Measurements from ENCODE around the gene MRPL20. TPM values are rescaled to one million over a fixed set of nuclear protein-coding genes. Genes with fewer than 3 reads are reported as not detected.

MRPL20 gene
- total and polyA plus RNA-seq, 8 donors = 69.5 to 145 (median 99.8) TPM

GRCh38 chr1:1424707-1425106 lies 17.6 kb upstream of the MRPL20 start:
- intact Hi-C loops (cut with DNase I) = no loop called here
- no peaks in the 10 kb centered on the region for H3K36me3 ChIP-seq
- ATAC-seq (no peak), DNase-seq (peak in 1 of 4 donors; percentile 39)
- TF ChIP-seq CTCF (IDR thresholded peaks at IDR 0.05) = no peak
- peaks cover 5 to 18% of the 10 kb centered on the region in 2 donors for H3K4me1 ChIP-seq
- no peaks in the 10 kb centered on the region for H3K9me3 ChIP-seq
- H3K4me3 ChIP-seq = no peak overlapping the region
- H3K27me3 ChIP-seq = peaks cover 0 to 47% of the 10 kb centered on the region in 2 donors
- no peak overlapping the region for H3K27ac ChIP-seq

- no peak for DNase-seq
- intact Hi-C loops (cut with DNase I) = no loop called here
- no peaks in the 10 kb centered on the region for H3K36me3 ChIP-seq
These were observed 16.1 kb upstream of the MRPL20 start for GRCh38 chr1:1423245-1423597.

GRCh38 chr1:1422465-1423244 lies 15.6 kb upstream of the MRPL20 start:
- H3K4me1 ChIP-seq = peaks cover 0 to 18% of the 10 kb centered on the region in 2 donors
- H3K27ac ChIP-seq = peak overlapping the region in 1 of 2 donors; percentile 7
- H3K27me3 ChIP-seq = peaks cover 0 to 43% of the 10 kb centered on the region in 2 donors
- TF ChIP-seq CTCF (IDR thresholded peaks at IDR 0.05) = no peak
- H3K4me3 ChIP-seq = no peak overlapping the region
- ATAC-seq = no peak
- DNase-seq = peak in 1 of 4 donors; percentile 53
- no peaks in the 10 kb centered on the region for H3K36me3 ChIP-seq
- H3K9me3 ChIP-seq = no peaks in the 10 kb centered on the region
- intact Hi-C loops (cut with DNase I) = no loop called here

More at GRCh38 chr1:1423245-1423597, 16.1 kb upstream of the MRPL20 start:
- Histone ChIP-seq H3K4me3 (no peak overlapping the region), H3K9me3 (no peaks in the 10 kb centered on the region), H3K27ac (no peak overlapping the region), H3K27me3 (peaks cover 0 to 47% of the 10 kb centered on the region in 2 donors), H3K4me1 (peaks cover 0 to 18% of the 10 kb centered on the region in 2 donors)
- no peak for ATAC-seq
- no peak for TF ChIP-seq CTCF (IDR thresholded peaks at IDR 0.05)

GRCh38 chr1:1421907-1422464 lies 14.9 kb upstream of the MRPL20 start:
- DNase-seq = peak in 1 of 4 donors; percentile 50
- H3K4me3 ChIP-seq = no peak overlapping the region
- H3K36me3 ChIP-seq = no peaks in the 10 kb centered on the region
- intact Hi-C loops (cut with DNase I) = no loop called here
- TF ChIP-seq CTCF (IDR thresholded peaks at IDR 0.05) = no peak
- peak overlapping the region in 1 of 2 donors; percentile 7 for H3K27ac ChIP-seq
- peaks cover 0 to 18% of the 10 kb centered on the region in 2 donors for H3K4me1 ChIP-seq
- H3K9me3 ChIP-seq = no peaks in the 10 kb centered on the region
- peaks cover 0 to 40% of the 10 kb centered on the region in 2 donors for H3K27me3 ChIP-seq
- ATAC-seq = no peak

GRCh38 chr1:1421147-1421906 lies 14.2 kb upstream of the MRPL20 start, which contains the start of gene ANKRD65:
Gene ANKRD65, minus strand, starts transcription at chr1:1421276. Its CDS starts 271 bp downstream, at chr1:1421005.
- ATAC-seq = peak; percentile 93
- Histone ChIP-seq H3K4me1 (peaks cover 0 to 18% of the 10 kb centered on the region in 2 donors), H3K36me3 (no peaks in the 10 kb centered on the region), H3K9me3 (no peaks in the 10 kb centered on the region), H3K4me3 (peak within 1 kb of the TSS; percentile 27 to 41), H3K27ac (peak within 1 kb of the TSS; percentile 69 to 77), H3K27me3 (peaks cover 0 to 33% of the 10 kb centered on the region in 2 donors)
- intact Hi-C loops (cut with DNase I) = no loop called here
- no peak for TF ChIP-seq CTCF (IDR thresholded peaks at IDR 0.05)
- peak in 2 of 4 donors; percentile 77 to 84 for DNase-seq

Measured in left lung (tissue), 10 donors.